GM19324 (cell line): Measurements from ENCODE around the gene PLA2G4E.

ENCODE experiments used
- ATAC-seq: cut with Tn5 transposase; IDR thresholded peaks from one replicate; pipeline ENCODE4 v1.9.1; 2021; ENCODE audit warnings: mild to moderate bottlenecking, moderate library complexity; ENCODE audit not compliant: unreplicated experiment, low FRiP score

Gene PLA2G4E

GRCh38 chr15:41961595-41962202, 59.1 kb downstream of the PLA2G4E start:
- ATAC-seq, result no peak

DNA sequence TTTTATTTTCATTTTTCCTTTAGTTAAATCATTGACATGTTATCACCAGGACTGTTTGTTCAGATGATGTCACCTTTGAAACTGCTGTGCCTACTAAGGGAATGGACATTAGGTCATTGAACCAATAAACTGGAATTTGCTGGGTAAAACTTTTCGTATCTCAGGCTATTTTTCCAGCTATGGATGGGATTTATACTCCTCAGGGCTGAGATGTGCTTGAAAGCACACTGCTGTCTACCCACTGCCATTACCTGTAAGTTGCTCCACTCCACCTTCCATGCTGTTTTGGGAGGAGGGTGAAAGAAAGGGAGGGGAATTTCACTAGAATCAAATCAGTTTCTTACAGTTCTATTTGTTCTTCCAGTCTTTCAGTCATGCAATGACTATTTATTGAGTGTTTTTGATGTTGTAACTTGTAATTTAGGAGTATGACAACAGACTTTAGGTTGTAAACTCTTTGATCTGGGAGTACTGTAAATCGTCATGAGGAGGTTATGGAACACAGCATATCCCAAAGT, 59.8 kb downstream of the PLA2G4E start:
- ATAC-seq, result no peak

DNA sequence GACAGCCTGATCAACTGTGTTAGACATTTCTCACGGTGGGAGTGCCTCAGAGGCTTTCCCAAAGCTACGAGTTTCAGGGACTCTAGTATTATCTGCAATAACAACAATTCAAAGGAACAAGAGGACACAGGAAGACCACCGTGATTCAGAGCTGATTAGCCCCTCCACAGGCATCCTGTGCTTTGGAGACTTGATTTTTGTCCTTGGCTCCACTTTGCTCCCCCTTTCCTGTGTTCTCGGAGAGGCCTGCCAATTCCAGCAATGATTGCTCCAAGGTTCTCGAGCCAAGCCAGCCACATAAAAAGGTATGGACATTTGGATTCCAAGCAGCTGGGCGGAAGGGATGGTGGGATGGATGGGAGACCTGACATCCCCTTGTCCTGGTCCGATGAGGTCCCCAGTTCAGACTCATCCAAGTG, 62.8 kb downstream of the PLA2G4E start:
- ATAC-seq, result no peak

GRCh38 chr15:41957021-41957897, 63.6 kb downstream of the PLA2G4E start:
- ATAC-seq, result no peak

- no peak for ATAC-seq
Measured at GRCh38 chr15:41955807-41956525, 64.9 kb downstream of the PLA2G4E start.

GRCh38 chr15:41955100-41955499, 65.7 kb downstream of the PLA2G4E start:
- ATAC-seq, result no peak

DNA sequence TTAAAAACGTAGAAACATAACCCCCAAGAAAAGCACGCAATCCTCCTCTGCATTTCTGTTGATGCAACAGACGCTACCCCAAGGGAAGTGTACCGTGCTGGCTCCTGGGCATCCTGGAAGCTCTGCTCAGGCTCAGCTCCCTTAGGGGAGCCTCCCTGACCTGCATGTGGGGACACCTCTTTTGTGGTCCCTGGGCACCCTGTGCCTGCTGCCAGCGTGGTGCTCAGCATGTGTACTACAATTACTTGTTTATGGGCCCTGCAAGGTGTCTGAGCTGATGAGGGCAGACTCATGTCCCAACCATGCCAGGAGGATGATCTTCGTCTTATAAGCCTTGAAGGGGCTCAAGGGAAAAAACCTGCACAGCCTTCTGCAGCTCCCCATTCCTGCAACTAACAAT, 66.8 kb downstream of the PLA2G4E start:
- no peak for ATAC-seq

DNA sequence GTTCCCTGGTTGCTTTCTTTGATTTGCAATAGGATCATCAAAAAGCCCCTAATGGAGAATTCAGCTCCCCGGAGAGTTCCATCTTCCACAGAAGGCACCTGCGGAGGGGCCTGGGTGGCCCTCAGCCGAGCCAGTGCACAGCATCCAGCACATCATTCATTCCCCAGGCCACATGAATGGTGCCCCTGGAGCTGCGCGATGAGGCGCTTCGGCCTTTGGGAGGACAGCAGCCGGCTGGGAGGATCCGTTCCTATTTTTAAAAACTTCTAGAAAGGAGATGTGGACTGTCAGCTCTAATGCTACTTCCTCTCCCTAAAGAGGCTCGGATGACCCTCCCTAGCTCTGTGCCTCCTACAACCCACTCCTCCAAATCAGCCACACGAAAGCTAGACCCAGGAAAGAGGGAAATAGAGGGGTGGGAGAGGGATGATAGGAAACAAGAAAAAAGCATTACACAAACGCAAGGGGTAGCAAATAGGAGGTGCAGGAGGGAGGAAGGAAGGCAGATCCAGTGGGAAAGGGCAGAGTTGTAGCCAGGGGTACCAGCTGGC, 68.8 kb downstream of the PLA2G4E start:
- no peak for ATAC-seq

- ATAC-seq, result no peak
Measured at GRCh38 chr15:41951571-41951970, 69.3 kb downstream of the PLA2G4E start.

DNA sequence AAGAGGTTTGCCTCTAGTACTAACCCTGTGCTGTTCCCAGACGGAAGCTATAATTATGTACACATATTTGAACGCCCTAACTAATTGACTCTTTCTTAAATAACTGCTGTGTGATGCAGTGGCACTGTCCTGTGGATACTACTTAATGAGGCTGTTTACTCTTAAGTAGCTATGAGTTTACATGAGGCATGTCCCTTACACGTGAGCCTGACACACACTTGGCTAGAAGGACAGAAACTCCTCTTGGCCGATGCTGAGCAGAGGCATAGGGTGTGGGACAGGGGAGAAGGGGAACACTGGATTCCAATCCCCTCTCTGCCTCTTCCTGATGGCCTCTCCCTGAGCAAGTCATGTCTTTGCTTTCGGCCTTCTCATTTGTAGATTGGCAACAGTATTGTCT, 70.4 kb downstream of the PLA2G4E start:
- ATAC-seq, result no peak

DNA sequence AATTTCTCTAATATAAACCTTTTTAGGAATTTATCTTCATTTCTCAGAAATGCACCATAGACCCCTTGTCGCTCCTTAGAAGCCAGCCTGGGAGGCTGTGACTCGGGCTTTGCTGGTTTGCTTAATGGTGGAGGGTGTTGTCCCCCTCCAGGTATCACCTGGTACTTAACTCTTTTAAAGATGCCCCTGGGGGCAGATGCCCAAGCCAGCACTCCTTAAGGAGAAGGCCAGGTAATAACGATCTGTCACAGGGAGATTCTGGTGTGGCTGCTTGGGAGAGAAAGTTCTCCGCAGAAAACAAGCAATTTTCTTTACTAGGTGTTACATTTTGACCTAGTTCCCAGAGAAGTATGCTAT, 70.7 kb downstream of the PLA2G4E start:
- ATAC-seq, result no peak

GRCh38 chr15:41949401-41950126, 71.3 kb downstream of the PLA2G4E start:
- no peak for ATAC-seq

GRCh38 chr15:41948490-41948889, 72.4 kb downstream of the PLA2G4E start:
- ATAC-seq, result no peak

- ATAC-seq, result no peak
Measured at GRCh38 chr15:41946970-41947369, 73.9 kb downstream of the PLA2G4E start.

DNA sequence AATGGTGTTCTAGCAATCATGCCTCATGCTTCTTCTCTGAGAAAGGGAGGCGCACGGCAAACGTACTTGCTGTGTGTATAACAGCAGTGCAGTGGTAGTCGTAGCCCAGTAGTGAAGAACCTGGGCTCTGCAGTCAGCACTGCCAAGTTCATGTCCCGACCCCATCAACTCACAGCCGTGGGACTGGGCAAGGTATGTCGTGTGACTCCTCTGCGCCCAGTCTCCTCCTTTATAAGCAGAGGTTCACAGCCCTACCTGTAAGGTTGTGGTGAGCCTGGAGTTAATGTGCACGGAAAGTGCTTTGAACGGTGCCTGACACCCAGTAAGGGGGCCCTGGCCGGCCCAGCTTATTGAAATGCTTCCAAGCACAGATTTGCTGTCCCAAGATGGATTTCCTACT, 75.1 kb downstream of the PLA2G4E start:
- no peak for ATAC-seq

- ATAC-seq, result no peak
Measured at GRCh38 chr15:41945221-41945620, 75.6 kb downstream of the PLA2G4E start.

GRCh38 chr15:41944313-41944940, 76.4 kb downstream of the PLA2G4E start:
- no peak for ATAC-seq

- ATAC-seq, result no peak
Measured at GRCh38 chr15:41943543-41944312, 77.1 kb downstream of the PLA2G4E start.

GRCh38 chr15:41942886-41943285, 78.0 kb downstream of the PLA2G4E start:
- no peak for ATAC-seq
